ENCODE measurements around the gene PDE10A. TPM values are rescaled to one million over a fixed set of nuclear protein-coding genes. Genes with fewer than 3 reads are reported as not detected.

PDE10A gene
- total RNA-seq, 1 donor from 2014 or later, result 0.79 TPM

- Histone ChIP-seq H3K27me3 (ENCODE audit: control insufficient read depth, insufficient read depth, low read length) (no peaks in the 10 kb centered on the region), H3K36me3 (ENCODE audit: control insufficient read depth, insufficient read depth, low read length) (no peaks in the 10 kb centered on the region), H3K4me3 (ENCODE audit: low read depth, low read length) (no peak overlapping the region)
- FAIRE-seq, result no peak
- DNase-seq (ENCODE audit: low read depth), result no peak
- TF ChIP-seq CTCF (IDR thresholded peaks at IDR 0.05; ENCODE audit: insufficient read depth, low read length, severe bottlenecking), result no peak
These were observed 245.7 kb downstream of the PDE10A start for GRCh38 chr6:165417278-165417865.

GRCh38 chr6:165404697-165405096 lies 258.3 kb downstream of the PDE10A start:
- H3K4me3 ChIP-seq (ENCODE audit: low read depth, low read length), result no peak overlapping the region
- H3K27me3 ChIP-seq (ENCODE audit: control insufficient read depth, insufficient read depth, low read length), result no peaks in the 10 kb centered on the region
- FAIRE-seq (peak; percentile 32), DNase-seq (ENCODE audit: low read depth) (no peak)
- no peaks in the 10 kb centered on the region for H3K36me3 ChIP-seq (ENCODE audit: control insufficient read depth, insufficient read depth, low read length)
- no peak for TF ChIP-seq CTCF (IDR thresholded peaks at IDR 0.05; ENCODE audit: insufficient read depth, low read length, severe bottlenecking)

- TF ChIP-seq CTCF (IDR thresholded peaks at IDR 0.05; ENCODE audit: insufficient read depth, low read length, severe bottlenecking), result no peak
- DNase-seq (ENCODE audit: low read depth) (no peak), FAIRE-seq (no peak)
- Histone ChIP-seq H3K4me3 (ENCODE audit: low read depth, low read length) (no peak overlapping the region), H3K27me3 (ENCODE audit: control insufficient read depth, insufficient read depth, low read length) (no peaks in the 10 kb centered on the region), H3K36me3 (ENCODE audit: control insufficient read depth, insufficient read depth, low read length) (no peaks in the 10 kb centered on the region)
These were observed 258.7 kb downstream of the PDE10A start for GRCh38 chr6:165404296-165404695.

- no peak for TF ChIP-seq CTCF (IDR thresholded peaks at IDR 0.05; ENCODE audit: insufficient read depth, low read length, severe bottlenecking)
- DNase-seq (ENCODE audit: low read depth), result no peak
- no peaks in the 10 kb centered on the region for H3K36me3 ChIP-seq (ENCODE audit: control insufficient read depth, insufficient read depth, low read length)
- H3K4me3 ChIP-seq (ENCODE audit: low read depth, low read length), result no peak overlapping the region
- no peaks in the 10 kb centered on the region for H3K27me3 ChIP-seq (ENCODE audit: control insufficient read depth, insufficient read depth, low read length)
- no peak for FAIRE-seq
These were observed 259.9 kb downstream of the PDE10A start for GRCh38 chr6:165403006-165403595.

GRCh38 chr6:165401092-165401491 lies 261.9 kb downstream of the PDE10A start:
- Histone ChIP-seq H3K36me3 (ENCODE audit: control insufficient read depth, insufficient read depth, low read length) (no peaks in the 10 kb centered on the region), H3K27me3 (ENCODE audit: control insufficient read depth, insufficient read depth, low read length) (no peaks in the 10 kb centered on the region), H3K4me3 (ENCODE audit: low read depth, low read length) (no peak overlapping the region)
- TF ChIP-seq CTCF (IDR thresholded peaks at IDR 0.05; ENCODE audit: insufficient read depth, low read length, severe bottlenecking), result no peak
- DNase-seq (ENCODE audit: low read depth), result no peak
- no peak for FAIRE-seq

GRCh38 chr6:165390475-165390874 lies 272.6 kb downstream of the PDE10A start:
- Histone ChIP-seq H3K4me3 (ENCODE audit: low read depth, low read length) (no peak overlapping the region), H3K27me3 (ENCODE audit: control insufficient read depth, insufficient read depth, low read length) (no peaks in the 10 kb centered on the region)

More at GRCh38 chr6:165390475-165390874, 272.6 kb downstream of the PDE10A start:
- H3K36me3 ChIP-seq (ENCODE audit: control insufficient read depth, insufficient read depth, low read length), result no peaks in the 10 kb centered on the region
- no peak for TF ChIP-seq CTCF (IDR thresholded peaks at IDR 0.05; ENCODE audit: insufficient read depth, low read length, severe bottlenecking)
- DNase-seq (ENCODE audit: low read depth) (no peak), FAIRE-seq (no peak)
